Muscle layer of duodenum (tissue), 2 donors: ENCODE data around the gene ALOX12.

Experiments
- H3K27ac ChIP-seq: one replicate; pipeline ENCODE4 v1.7.0; 2013; ENCODE audit warnings: mild to moderate bottlenecking, low read length
- H3K27me3 ChIP-seq: one replicate; pipeline ENCODE4 v1.7.0; 2013; ENCODE audit warnings: low read depth, mild to moderate bottlenecking, control low read depth, low read length
- H3K36me3 ChIP-seq, 2 donors: one replicate each; pipeline ENCODE4 v1.7.0; 2013; ENCODE audit warnings: low read length in 2 of 2, control low read depth in 1 of 2, mild to moderate bottlenecking in 1 of 2; ENCODE audit not compliant: insufficient read depth in 2 of 2, control insufficient read depth in 1 of 2
- H3K4me1 ChIP-seq, 2 donors: one replicate each; pipeline ENCODE4 v1.7.0; 2013; ENCODE audit warnings: low read length in 2 of 2, mild to moderate bottlenecking in 2 of 2, control low read depth in 1 of 2, moderate library complexity in 1 of 2; ENCODE audit not compliant: insufficient read depth in 2 of 2, control insufficient read depth in 1 of 2
- H3K4me3 ChIP-seq, 2 donors: one replicate each; pipeline ENCODE4 v1.7.0; 2013; ENCODE audit warnings: low read length in 2 of 2, low read depth in 1 of 2, mild to moderate bottlenecking in 1 of 2
- H3K9me3 ChIP-seq, 2 donors: one replicate each; pipeline ENCODE4 v1.7.0; 2013; ENCODE audit warnings: low read length in 2 of 2, control low read depth in 1 of 2, mild to moderate bottlenecking in 1 of 2; ENCODE audit not compliant: control insufficient read depth in 1 of 2
- donor health status: healthy.

ALOX12 gene

DNA sequence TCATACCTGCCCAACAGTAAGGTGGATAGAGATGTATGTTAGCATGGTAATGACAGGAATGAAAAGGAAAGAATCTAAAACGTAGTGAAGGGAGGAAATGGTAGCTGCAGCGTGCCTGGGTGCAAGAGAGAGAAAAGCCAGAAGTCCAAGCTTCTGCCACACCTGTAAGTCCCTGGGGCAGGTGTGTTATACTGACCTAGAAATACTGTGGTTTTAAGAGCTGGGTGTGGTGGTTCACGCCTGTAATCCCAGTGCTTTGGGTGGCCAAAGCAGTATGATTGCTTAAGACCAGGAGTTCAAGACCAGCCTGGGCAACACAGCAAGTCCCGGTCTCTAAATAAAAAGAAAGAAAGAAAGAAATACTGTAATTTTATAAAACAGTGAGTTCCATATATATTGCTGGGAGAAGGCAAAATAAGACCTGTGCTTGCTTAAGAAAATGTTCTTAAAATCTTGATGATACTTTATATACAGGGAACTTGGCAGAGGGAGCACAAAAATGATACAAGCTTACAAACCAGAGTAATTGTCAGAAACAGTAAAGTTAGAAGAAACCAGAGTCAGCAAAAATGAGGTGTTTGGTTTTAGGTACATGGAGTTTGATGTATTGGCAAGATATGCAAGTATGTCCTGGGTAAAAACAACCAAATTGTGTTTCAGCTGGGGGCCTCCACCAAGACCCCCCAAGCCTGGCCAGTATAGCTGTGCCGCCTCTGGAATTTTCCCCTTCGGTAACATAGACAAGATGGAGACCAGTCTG lies 6.6 kb downstream of the ALOX12 start:
- no peaks in the 10 kb centered on the region for H3K27me3 ChIP-seq
- peaks cover 44 to 53% of the 10 kb centered on the region in 2 donors for H3K36me3 ChIP-seq
- H3K4me3 ChIP-seq: no peak overlapping the region
- no peaks in the 10 kb centered on the region for H3K9me3 ChIP-seq
- H3K4me1 ChIP-seq: no peaks in the 10 kb centered on the region
- H3K27ac ChIP-seq: no peak overlapping the region

DNA sequence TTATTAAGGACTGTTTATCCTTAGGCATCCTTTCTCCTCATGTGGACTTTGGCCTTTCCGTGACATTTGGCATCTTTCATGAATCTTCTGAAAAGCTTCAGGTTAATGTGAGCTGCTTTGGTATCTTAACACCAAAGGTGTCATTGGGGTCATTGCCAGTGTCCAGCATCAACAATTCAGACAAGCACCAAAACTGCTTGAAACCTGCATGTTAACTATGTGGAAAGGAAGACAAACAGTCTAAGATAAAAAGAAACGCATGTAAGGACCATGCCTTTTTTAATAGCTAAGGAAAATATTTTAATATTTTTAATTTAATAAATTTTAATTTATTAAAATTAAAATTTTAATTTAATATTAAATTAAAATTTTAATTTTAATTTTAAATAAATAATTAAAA lies 7.9 kb downstream of the ALOX12 start:
- Histone ChIP-seq H3K9me3 (no peaks in the 10 kb centered on the region), H3K27ac (no peak overlapping the region), H3K4me3 (no peak overlapping the region), H3K36me3 (peaks cover 42 to 44% of the 10 kb centered on the region in 2 donors), H3K27me3 (no peaks in the 10 kb centered on the region), H3K4me1 (no peaks in the 10 kb centered on the region)

DNA sequence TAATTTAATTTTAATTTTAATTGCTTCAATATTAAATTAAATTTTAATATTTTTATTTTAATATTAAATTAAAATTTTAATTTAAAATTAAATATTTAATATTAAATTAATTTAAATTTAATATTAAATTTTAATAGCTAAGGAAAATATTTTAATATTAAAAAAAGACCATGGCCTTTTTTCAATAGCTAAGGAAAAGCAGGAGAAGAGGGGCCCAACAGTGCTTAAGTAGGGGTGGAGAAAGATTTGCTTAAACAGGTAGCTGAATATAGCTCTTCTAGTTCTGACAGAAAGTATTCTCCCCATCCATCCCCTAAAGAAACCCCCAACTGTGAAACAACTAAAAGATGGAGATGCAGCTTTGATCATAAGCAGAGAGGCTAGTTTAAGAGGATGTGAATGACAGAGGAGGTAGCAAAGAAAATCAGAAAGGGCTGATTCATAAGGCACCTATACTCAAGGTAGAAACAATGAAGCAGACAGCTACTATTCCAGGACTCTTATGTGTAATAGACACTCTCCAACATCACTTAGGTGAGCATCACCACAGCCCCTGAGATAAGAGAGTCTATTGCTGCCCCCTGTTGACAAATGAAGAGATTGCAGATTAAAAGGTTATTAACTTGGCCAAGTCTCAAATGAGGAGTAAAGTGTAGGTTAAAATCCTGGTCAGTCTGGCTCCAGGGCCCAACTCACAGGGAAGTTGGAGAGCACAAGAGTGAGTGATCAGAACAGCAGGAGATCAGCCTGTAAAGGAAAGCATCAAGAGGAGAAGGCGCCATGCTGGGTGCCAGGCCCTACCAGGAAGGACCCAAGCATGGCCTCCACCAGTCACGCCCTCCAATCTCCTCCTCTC lies 8.8 kb downstream of the ALOX12 start:
- no peaks in the 10 kb centered on the region for H3K27me3 ChIP-seq
- H3K9me3 ChIP-seq: no peaks in the 10 kb centered on the region
- peaks cover 35 to 37% of the 10 kb centered on the region in 2 donors for H3K36me3 ChIP-seq
- H3K4me1 ChIP-seq: peaks cover 0 to 3% of the 10 kb centered on the region in 2 donors
- no peak overlapping the region for H3K27ac ChIP-seq
- no peak overlapping the region for H3K4me3 ChIP-seq

DNA sequence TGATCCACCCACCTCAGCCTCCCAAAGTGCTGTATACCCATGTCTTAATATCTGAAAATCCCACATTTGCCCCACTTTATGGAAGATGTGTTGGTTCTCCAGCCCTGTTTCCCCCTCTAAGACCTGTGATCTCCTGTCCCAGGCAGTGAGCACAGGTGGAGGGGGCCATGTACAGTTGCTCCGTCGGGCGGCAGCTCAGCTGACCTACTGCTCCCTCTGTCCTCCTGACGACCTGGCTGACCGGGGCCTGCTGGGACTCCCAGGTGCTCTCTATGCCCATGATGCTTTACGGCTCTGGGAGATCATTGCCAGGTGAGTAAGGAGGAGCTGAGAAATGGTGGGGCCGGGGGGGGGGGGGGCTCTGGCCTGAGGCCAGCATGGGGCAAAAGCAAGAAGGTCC lies 9.9 kb downstream of the ALOX12 start:
- Histone ChIP-seq H3K9me3 (no peaks in the 10 kb centered on the region), H3K36me3 (peaks cover 26 to 29% of the 10 kb centered on the region in 2 donors), H3K4me3 (no peak overlapping the region), H3K4me1 (peaks cover 6 to 13% of the 10 kb centered on the region in 2 donors), H3K27me3 (no peaks in the 10 kb centered on the region), H3K27ac (no peak overlapping the region)

DNA sequence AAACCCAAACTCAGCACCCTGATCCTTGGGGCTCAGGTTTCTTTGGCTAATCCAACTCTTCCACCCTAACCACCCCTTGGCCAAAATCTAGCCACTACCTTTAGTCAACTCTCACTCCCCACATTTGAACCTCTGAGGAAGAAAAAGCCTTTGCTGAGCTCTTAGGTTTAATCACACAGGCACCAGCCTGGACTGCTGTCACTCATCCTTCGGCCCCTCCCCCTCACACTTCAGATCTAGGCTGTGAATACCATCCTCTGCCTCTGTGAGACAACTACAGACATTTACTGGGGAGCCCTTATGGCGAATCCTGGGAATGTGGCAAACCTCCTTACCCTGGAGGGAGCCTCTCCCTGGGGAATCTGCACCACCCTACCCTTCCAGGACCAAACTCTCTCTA lies 11.3 kb downstream of the ALOX12 start:
- Histone ChIP-seq H3K9me3 (no peaks in the 10 kb centered on the region), H3K27ac (no peak overlapping the region), H3K4me1 (peaks cover 11 to 24% of the 10 kb centered on the region in 2 donors), H3K27me3 (no peaks in the 10 kb centered on the region), H3K4me3 (no peak overlapping the region), H3K36me3 (peaks cover 14 to 15% of the 10 kb centered on the region in 2 donors)

DNA sequence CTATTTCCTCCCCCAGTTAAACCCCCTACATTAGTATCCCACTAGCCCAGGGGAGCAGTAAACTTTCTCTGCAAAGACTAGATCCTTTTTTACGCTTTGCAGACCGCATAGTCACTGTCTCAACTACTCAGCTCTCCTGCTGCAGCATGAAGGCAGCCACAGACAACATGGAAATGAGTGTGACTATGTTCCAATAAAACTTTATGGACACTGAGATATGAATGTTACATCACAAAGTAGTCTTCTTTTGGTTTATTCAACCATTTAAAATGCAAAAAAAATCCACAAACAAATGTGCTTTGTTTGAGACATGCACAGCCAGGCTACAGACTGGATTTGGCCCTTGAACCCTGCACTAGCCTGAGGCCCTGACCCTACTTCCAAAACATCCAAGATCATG lies 14.7 kb downstream of the ALOX12 start:
- H3K9me3 ChIP-seq: no peaks in the 10 kb centered on the region
- H3K4me3 ChIP-seq: peak overlapping the region; percentile 94 to 98
- peaks cover 0 to 11% of the 10 kb centered on the region in 2 donors for H3K36me3 ChIP-seq
- peaks cover 15 to 36% of the 10 kb centered on the region in 2 donors for H3K4me1 ChIP-seq
- no peak overlapping the region for H3K27ac ChIP-seq
- H3K27me3 ChIP-seq: no peaks in the 10 kb centered on the region

DNA sequence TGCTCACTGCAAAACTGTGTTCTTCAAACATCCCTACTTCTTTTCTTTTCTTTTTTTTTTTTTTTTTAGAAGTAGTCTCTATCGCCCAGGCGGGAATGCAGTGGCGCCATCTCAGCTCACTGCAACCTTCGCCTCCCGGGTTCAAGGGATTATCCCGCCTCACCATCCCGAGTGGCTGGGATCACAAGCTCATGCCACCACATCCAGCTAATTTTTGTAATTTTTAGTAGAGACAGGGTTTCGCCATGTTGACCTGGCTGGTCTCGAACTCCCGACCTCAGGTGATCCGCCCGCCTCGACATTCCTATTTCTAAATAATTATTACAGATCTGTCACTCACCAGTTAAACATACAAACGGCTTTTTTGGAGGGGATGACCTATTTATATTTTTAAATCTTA lies 15.6 kb downstream of the ALOX12 start:
- peak overlapping the region; percentile 98 for H3K27ac ChIP-seq
- H3K4me3 ChIP-seq: peak overlapping the region; percentile 94 to 98
- H3K9me3 ChIP-seq: no peaks in the 10 kb centered on the region
- peaks cover 0 to 11% of the 10 kb centered on the region in 2 donors for H3K36me3 ChIP-seq
- H3K4me1 ChIP-seq: peaks cover 18 to 41% of the 10 kb centered on the region in 2 donors
- H3K27me3 ChIP-seq: no peaks in the 10 kb centered on the region

DNA sequence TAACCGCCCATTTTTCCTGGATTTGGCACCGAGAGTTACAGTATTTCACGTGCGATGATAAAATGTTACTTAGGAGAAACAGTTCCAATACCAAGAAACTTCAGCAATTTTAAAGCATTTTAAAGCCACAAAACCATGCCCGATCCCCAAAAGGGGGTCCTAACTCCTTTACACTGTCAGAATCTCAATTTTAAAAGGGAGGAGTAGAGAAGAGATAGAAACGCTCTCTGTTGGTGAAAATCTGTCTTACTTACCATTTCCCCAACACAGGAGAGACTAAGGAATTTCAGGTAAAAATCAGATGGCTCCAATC lies 16.0 kb downstream of the ALOX12 start:
- Histone ChIP-seq H3K36me3 (peaks cover 0 to 11% of the 10 kb centered on the region in 2 donors), H3K27me3 (no peaks in the 10 kb centered on the region), H3K4me3 (peak overlapping the region; percentile 94 to 98), H3K27ac (peak overlapping the region; percentile 98), H3K9me3 (no peaks in the 10 kb centered on the region), H3K4me1 (peaks cover 18 to 42% of the 10 kb centered on the region in 2 donors)

DNA sequence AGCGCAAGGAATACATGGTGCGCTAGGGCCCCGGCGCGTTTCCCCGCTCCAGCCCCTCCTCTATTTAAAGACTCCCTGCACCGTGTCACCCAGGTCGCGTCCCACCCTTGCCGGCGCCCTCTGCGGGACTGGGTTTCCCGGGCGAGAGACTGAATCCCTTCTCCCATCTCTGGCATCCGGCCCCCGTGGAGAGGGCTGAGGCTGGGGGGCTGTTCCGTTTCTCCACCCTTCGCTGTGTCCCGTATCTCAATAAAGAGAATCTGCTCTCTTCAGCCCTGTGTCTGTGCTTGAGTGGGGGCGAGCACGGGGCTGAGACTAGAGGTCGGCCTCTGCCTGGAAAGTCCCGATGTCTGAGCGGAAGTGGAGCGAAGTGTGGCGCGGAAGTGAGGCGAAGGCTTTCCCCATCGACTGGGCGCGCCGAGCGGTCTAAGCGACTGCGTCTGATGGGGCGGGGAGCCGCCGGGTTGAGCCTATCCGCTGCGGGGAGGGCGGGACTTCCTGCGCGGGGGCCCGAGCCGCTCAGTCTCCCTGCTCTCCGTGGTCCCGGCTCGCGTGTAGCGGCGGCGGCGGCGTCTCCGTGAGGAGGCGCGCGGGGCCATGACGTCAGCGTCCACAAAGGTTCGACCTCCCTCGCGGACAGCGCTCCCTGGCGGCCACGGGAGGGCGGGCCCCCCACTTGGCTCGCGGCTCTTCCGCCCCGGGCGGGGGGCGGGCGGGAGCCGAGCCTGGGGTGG lies 18.6 kb downstream of the ALOX12 start:
- Histone ChIP-seq H3K4me1 (peaks cover 25 to 57% of the 10 kb centered on the region in 2 donors), H3K9me3 (no peaks in the 10 kb centered on the region), H3K27ac (peak overlapping the region; percentile 98), H3K36me3 (peaks cover 0 to 8% of the 10 kb centered on the region in 2 donors), H3K27me3 (no peaks in the 10 kb centered on the region), H3K4me3 (peak overlapping the region; percentile 94 to 98)

DNA sequence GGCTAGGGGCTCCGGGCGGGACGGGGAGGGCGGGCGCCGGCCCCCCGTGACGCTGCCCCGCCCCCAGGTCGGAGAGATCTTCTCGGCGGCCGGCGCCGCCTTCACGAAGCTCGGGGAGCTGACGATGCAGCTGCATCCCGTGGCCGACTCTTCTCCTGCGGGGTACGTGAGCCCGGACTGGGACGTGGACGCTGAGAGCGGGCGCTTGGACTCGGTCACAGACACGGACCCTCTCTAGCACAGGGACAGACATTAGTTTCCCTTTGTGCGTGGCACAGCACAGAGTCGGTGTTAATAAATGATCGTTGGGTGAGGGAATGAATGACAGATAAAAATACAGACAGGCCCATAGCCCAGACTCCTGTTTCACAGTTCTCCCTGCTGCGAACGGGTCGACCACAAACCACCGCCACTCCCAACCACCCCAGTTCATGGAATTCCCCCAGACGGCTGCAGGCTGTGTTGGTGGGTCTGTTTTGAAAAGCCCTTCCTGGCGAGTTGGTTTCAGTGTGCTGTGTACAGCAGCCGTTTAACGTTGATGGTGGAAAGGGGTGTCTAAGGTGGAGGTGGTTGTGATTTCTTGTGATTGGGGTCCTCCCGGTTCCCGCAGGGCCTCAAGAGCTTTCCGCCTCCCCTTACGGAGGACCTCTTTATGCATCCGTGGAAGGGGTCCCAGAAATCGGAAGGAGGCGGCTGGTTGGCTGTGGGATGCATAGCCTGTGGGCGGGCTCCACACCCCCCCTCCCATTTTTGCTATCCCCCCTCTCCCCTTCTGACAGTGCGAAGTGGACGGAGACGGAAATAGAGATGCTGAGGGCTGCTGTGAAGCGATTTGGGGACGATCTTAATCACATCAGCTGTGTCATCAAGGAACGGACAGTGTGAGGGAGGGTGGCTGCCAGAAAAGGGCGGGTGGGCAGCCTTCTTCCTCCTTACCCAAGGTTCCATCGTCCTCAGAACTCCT lies 19.4 kb downstream of the ALOX12 start:
- Histone ChIP-seq H3K27ac (peak overlapping the region; percentile 96), H3K27me3 (no peaks in the 10 kb centered on the region), H3K9me3 (no peaks in the 10 kb centered on the region), H3K4me3 (peak overlapping the region; percentile 73 to 94), H3K4me1 (peaks cover 24 to 51% of the 10 kb centered on the region in 2 donors), H3K36me3 (peaks cover 0 to 8% of the 10 kb centered on the region in 2 donors)
